RWPE2 (cell line): ENCODE measurements around the gene SQSTM1.

Experiments
- ATAC-seq: fragments of 200-7000 bp; cut with Tn5 transposase; 3 replicates; pipeline ENCODE4 v1.9.1; 2021; ENCODE audit warnings: low read depth
- DNase-seq: peaks from one replicate; pipeline ENCODE4 v3.0.0-alpha.2; 2020; ENCODE audit warnings: low spot score
- H3K27ac ChIP-seq: fragments of 450-650 bp; 2 replicates; pipeline ENCODE4 v1.5.1; 2017; ENCODE audit warnings: mild to moderate bottlenecking; ENCODE audit not compliant: poor library complexity, severe bottlenecking
- H3K27me3 ChIP-seq: fragments of 250-450 bp; sonication (Bioruptor Pico); 2 replicates; pipeline ENCODE4 v1.5.1; 2021; ENCODE audit warnings: mild to moderate bottlenecking, moderate library complexity; ENCODE audit not compliant: insufficient read depth, poor library complexity, severe bottlenecking
- H3K36me3 ChIP-seq: fragments of 250-450 bp; sonication (Bioruptor Pico); 2 replicates; pipeline ENCODE4 v1.5.1; 2020; ENCODE audit warnings: low read depth, mild to moderate bottlenecking, moderate library complexity
- H3K4me1 ChIP-seq: fragments of 250-450 bp; sonication (Bioruptor Pico); 2 replicates; pipeline ENCODE4 v1.5.1; 2021; ENCODE audit warnings: mild to moderate bottlenecking, moderate library complexity; ENCODE audit not compliant: insufficient read depth, poor library complexity, severe bottlenecking
- H3K4me3 ChIP-seq: fragments of 250-450 bp; sonication (Bioruptor Pico); 2 replicates; pipeline ENCODE4 v1.5.1; 2021; ENCODE audit warnings: mild to moderate bottlenecking, moderate library complexity; ENCODE audit not compliant: severe bottlenecking
- H3K9me3 ChIP-seq: fragments of 250-450 bp; sonication (Bioruptor Pico); 2 replicates; pipeline ENCODE4 v1.5.1; 2021; ENCODE audit warnings: mild to moderate bottlenecking, moderate library complexity; ENCODE audit not compliant: severe bottlenecking
- TF ChIP-seq, protein P1 (sequence below): fragments of 450-650 bp; IDR thresholded peaks from one replicate; pipeline ENCODE4 v1.5.1; 2017; ENCODE audit warnings: mild to moderate bottlenecking, moderate library complexity; ENCODE audit not compliant: poor library complexity, severe bottlenecking

Gene SQSTM1

GRCh38 chr5:179885491-179886090, 64.9 kb downstream of the SQSTM1 start:
- no peak for DNase-seq
- H3K36me3 ChIP-seq, result peaks cover 77% of the 10 kb centered on the region
- no peaks in the 10 kb centered on the region for H3K4me1 ChIP-seq
- ATAC-seq, result no peak
- H3K4me3 ChIP-seq, result no peak overlapping the region
- H3K9me3 ChIP-seq, result peaks cover 14% of the 10 kb centered on the region
- H3K27me3 ChIP-seq, result no peaks in the 10 kb centered on the region
- TF ChIP-seq, protein P1, sequence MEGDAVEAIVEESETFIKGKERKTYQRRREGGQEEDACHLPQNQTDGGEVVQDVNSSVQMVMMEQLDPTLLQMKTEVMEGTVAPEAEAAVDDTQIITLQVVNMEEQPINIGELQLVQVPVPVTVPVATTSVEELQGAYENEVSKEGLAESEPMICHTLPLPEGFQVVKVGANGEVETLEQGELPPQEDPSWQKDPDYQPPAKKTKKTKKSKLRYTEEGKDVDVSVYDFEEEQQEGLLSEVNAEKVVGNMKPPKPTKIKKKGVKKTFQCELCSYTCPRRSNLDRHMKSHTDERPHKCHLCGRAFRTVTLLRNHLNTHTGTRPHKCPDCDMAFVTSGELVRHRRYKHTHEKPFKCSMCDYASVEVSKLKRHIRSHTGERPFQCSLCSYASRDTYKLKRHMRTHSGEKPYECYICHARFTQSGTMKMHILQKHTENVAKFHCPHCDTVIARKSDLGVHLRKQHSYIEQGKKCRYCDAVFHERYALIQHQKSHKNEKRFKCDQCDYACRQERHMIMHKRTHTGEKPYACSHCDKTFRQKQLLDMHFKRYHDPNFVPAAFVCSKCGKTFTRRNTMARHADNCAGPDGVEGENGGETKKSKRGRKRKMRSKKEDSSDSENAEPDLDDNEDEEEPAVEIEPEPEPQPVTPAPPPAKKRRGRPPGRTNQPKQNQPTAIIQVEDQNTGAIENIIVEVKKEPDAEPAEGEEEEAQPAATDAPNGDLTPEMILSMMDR, result no peak
- H3K27ac ChIP-seq, result no peak overlapping the region

DNA sequence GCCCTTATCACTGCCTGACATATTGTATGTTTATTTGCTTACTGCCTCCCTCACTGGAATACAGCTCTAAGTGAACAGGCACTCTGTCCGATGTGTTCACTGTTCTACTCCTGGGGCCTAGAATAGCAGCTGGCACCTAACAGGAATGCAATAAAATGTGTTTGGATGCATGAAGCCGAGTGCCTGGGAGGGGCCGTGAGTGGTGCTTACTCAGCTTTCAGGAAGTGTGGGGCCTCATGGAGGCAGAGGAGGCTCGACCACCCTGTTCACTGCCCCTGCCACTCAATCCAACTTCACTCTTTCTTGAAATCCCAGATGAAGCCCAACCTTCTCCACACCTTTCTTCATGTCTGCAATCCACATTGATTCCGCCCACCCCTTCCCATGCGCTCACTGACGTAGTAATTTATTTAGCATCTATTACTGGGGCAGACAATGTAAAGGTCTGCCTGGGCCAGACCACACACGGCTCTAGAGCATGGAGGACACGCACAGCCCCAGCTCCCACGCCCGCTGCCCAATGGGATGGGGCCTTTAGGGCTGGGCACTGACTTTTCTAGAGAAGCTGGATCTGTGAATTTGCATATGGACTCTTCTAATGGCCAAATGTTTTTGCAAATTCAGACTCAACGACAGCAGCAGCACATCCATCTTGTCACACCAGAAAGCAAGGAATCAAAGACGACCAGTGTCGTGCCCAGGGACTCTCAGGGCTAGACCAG, 65.6 kb downstream of the SQSTM1 start:
- peaks cover 85% of the 10 kb centered on the region for H3K36me3 ChIP-seq
- peaks cover 14% of the 10 kb centered on the region for H3K9me3 ChIP-seq
- no peak for ATAC-seq
- no peak overlapping the region for H3K4me3 ChIP-seq
- no peaks in the 10 kb centered on the region for H3K4me1 ChIP-seq
- H3K27me3 ChIP-seq, result no peaks in the 10 kb centered on the region
- H3K27ac ChIP-seq, result no peak overlapping the region
- DNase-seq, result no peak
- TF ChIP-seq, protein P1, result no peak

DNA sequence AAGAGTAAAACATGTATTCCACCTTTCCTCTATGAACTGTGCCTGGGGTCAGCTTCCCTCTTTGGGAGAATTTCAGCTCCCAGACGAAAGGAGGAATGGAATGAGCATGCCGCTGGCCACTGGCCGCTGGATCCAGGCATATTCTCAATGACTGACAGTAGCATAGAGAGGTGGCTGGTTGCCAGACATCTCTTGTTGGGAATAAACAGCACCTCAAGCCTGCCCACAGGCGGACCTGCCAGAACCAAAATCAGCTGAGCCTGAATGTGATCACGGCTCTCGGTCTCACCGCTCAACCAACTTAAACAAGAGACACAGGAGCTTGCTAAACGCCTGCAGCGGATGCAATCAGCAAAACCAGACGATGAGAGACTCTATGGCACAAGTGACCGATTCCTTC, 66.4 kb downstream of the SQSTM1 start:
- H3K27me3 ChIP-seq, result no peaks in the 10 kb centered on the region
- TF ChIP-seq, protein P1, result no peak
- H3K9me3 ChIP-seq, result peaks cover 14% of the 10 kb centered on the region
- no peak overlapping the region for H3K27ac ChIP-seq
- DNase-seq, result no peak
- H3K4me1 ChIP-seq, result no peaks in the 10 kb centered on the region
- H3K36me3 ChIP-seq, result peaks cover 92% of the 10 kb centered on the region
- H3K4me3 ChIP-seq, result no peak overlapping the region
- no peak for ATAC-seq
